ENCODE data around the gene KRTAP5-3.

Gene KRTAP5-3

GRCh38 chr11:1608363-1608762 lies at the start of gene KRTAP5-3:
KRTAP5-3 (minus strand) TSS chr11:1608463; CDS start chr11:1608385, 78 bp downstream.
- DNase-seq (ENCODE audit: low read depth), result no peak
- TF ChIP-seq CTCF (IDR thresholded peaks at IDR 0.05; ENCODE audit: low read depth, low read length, missing control alignments), result no peak
- no peak within 1 kb of the TSS for H3K4me3 ChIP-seq (ENCODE audit: low read depth, low read length)
- in situ Hi-C loops (cut with HindIII; ENCODE audit: low sequenced_read_pairs), result no loop called here

GRCh38 chr11:1656670-1657069 lies 48.4 kb upstream of the KRTAP5-3 start:
- in situ Hi-C loops (cut with HindIII; ENCODE audit: low sequenced_read_pairs), result no loop called here
- no peak overlapping the region for H3K4me3 ChIP-seq (ENCODE audit: low read depth, low read length)
- DNase-seq (ENCODE audit: low read depth), result no peak
- TF ChIP-seq CTCF (IDR thresholded peaks at IDR 0.05; ENCODE audit: low read depth, low read length, missing control alignments), result no peak

GRCh38 chr11:1656061-1656441 lies 47.8 kb upstream of the KRTAP5-3 start:
- H3K4me3 ChIP-seq (ENCODE audit: low read depth, low read length), result no peak overlapping the region
- DNase-seq (ENCODE audit: low read depth), result no peak
- in situ Hi-C loops (cut with HindIII; ENCODE audit: low sequenced_read_pairs), result no loop called here
- no peak for TF ChIP-seq CTCF (IDR thresholded peaks at IDR 0.05; ENCODE audit: low read depth, low read length, missing control alignments)

- in situ Hi-C loops (cut with HindIII; ENCODE audit: low sequenced_read_pairs), result no loop called here
- TF ChIP-seq CTCF (IDR thresholded peaks at IDR 0.05; ENCODE audit: low read depth, low read length, missing control alignments), result no peak
- no peak for DNase-seq (ENCODE audit: low read depth)
- H3K4me3 ChIP-seq (ENCODE audit: low read depth, low read length), result no peak overlapping the region
These were observed 47.2 kb upstream of the KRTAP5-3 start for GRCh38 chr11:1655168-1656060.

GRCh38 chr11:1654388-1655167 lies 46.3 kb upstream of the KRTAP5-3 start:
- DNase-seq (ENCODE audit: low read depth), result no peak
- TF ChIP-seq CTCF (IDR thresholded peaks at IDR 0.05; ENCODE audit: low read depth, low read length, missing control alignments), result no peak
- H3K4me3 ChIP-seq (ENCODE audit: low read depth, low read length), result no peak overlapping the region
- in situ Hi-C loops (cut with HindIII; ENCODE audit: low sequenced_read_pairs), result no loop called here

- in situ Hi-C loops (cut with HindIII; ENCODE audit: low sequenced_read_pairs), result no loop called here
- DNase-seq (ENCODE audit: low read depth), result no peak
- TF ChIP-seq CTCF (IDR thresholded peaks at IDR 0.05; ENCODE audit: low read depth, low read length, missing control alignments), result no peak
- H3K4me3 ChIP-seq (ENCODE audit: low read depth, low read length), result no peak overlapping the region
These were observed 45.5 kb upstream of the KRTAP5-3 start for GRCh38 chr11:1653541-1654387.

All from astrocyte of the cerebellum (primary cell).